H1 (cell line): ENCODE measurements around the gene ERP44. TPM values are rescaled to one million over a fixed set of nuclear protein-coding genes. Genes with fewer than 3 reads are reported as not detected.

Experiments
- CTCF ChIA-PET: fragments of 300-600 bp; sonication (Branson Sonifier 250); formaldehyde crosslinking; loops from one replicate; lab custom pipeline; 2021; ENCODE audit not compliant: partially characterized antibody; lab: Charles Lee
- POLR2A ChIA-PET: fragments of 300-600 bp; sonication (Branson Sonifier 250); formaldehyde crosslinking; loops from one replicate; lab custom pipeline; 2021; ENCODE audit warnings: inconsistent platforms; ENCODE audit not compliant: partially characterized antibody; lab: Charles Lee
- DNase-seq, 2 experiments: peaks; one replicate each; pipeline versions ENCODE4 v3.0.0 to v3.0.0-alpha.2; 2010 to 2022; ENCODE audit warnings: low spot score in 2 of 2, low read depth in 1 of 2, mixed read lengths in 1 of 2
- FAIRE-seq: peaks from 2 replicates; lab custom pipeline; 2011; peaks lifted over from hg19 to GRCh38; lab: Jason Lieb, UNC
- H2AFZ ChIP-seq: 2 replicates; pipeline ENCODE4 v1.8.1; 2012; ENCODE audit warnings: low read length, inconsistent platforms
- H2AK5ac ChIP-seq: 2 replicates; pipeline ENCODE4 v1.6.1; 2013; ENCODE audit warnings: low read depth, low read length
- H2BK120ac ChIP-seq: replicated peaks from 2 replicates; pipeline ENCODE3; 2013; ENCODE audit warnings: low read depth, low read length, inconsistent platforms
- H2BK12ac ChIP-seq: 2 replicates; pipeline ENCODE4 v1.6.1; 2013; ENCODE audit warnings: low read depth, low read length
- H2BK15ac ChIP-seq: 2 replicates; pipeline ENCODE4 v1.6.1; 2013; ENCODE audit warnings: low read length
- H2BK20ac ChIP-seq: 2 replicates; pipeline ENCODE4 v1.6.1; 2013; ENCODE audit warnings: low read length
- H2BK5ac ChIP-seq: 2 replicates; pipeline ENCODE4 v1.6.1; 2013; ENCODE audit warnings: low read depth, low read length
- H3K14ac ChIP-seq: 2 replicates; pipeline ENCODE4 v1.6.1; 2013; ENCODE audit warnings: inconsistent platforms; ENCODE audit not compliant: insufficient read length
- H3K18ac ChIP-seq: 2 replicates; pipeline ENCODE4 v1.6.1; 2013; ENCODE audit warnings: low read length; ENCODE audit errors: extremely low read depth
- H3K23ac ChIP-seq: 2 replicates; pipeline ENCODE4 v1.6.1; 2013; ENCODE audit warnings: inconsistent platforms; ENCODE audit not compliant: insufficient read length
- H3K23me2 ChIP-seq: 2 replicates; pipeline ENCODE4 v1.6.1; 2013; ENCODE audit warnings: low read depth, low read length
- H3K27ac ChIP-seq: 2 replicates; pipeline ENCODE4 v1.6.1; 2011; ENCODE audit warnings: low read depth, low read length, inconsistent platforms
- H3K27me3 ChIP-seq, 4 experiments: replicated peaks in 1 of 4; 1 replicate in 1 of 4; 2 replicates in 3 of 4; pipeline versions ENCODE4 v1.6.1 to v1.8.1; 2011 to 2013; ENCODE audit warnings: low read length in 3 of 4, mild to moderate bottlenecking in 3 of 4, inconsistent platforms in 2 of 4, mixed read lengths in 2 of 4, moderate library complexity in 1 of 4; ENCODE audit not compliant: control insufficient read depth in 3 of 4, insufficient read depth in 3 of 4; ENCODE audit errors: extremely low read depth in 1 of 4
- H3K36me3 ChIP-seq, 4 experiments: 2 replicates each; pipeline versions ENCODE4 v1.6.1 to v1.8.1; 2011 to 2013; ENCODE audit warnings: mild to moderate bottlenecking in 4 of 4, low read length in 3 of 4, moderate library complexity in 2 of 4, control low read depth in 1 of 4, inconsistent platforms in 1 of 4; ENCODE audit not compliant: insufficient read depth in 4 of 4, control insufficient read depth in 2 of 4
- H3K4ac ChIP-seq: replicated peaks from 2 replicates; pipeline ENCODE3; 2013; ENCODE audit warnings: low read length, low read depth, mixed read lengths, inconsistent platforms; ENCODE audit not compliant: insufficient read length
- H3K4me1 ChIP-seq, 4 experiments: replicated peaks in 1 of 4; 1 replicate in 1 of 4; 2 replicates in 3 of 4; pipeline versions ENCODE4 v1.6.1 to v1.8.1; 2011 to 2013; ENCODE audit warnings: low read length in 3 of 4, inconsistent platforms in 2 of 4, mixed read lengths in 1 of 4; ENCODE audit not compliant: insufficient read depth in 4 of 4, control insufficient read depth in 3 of 4
- H3K4me2 ChIP-seq, 2 experiments: 2 replicates each; pipeline versions ENCODE4 v1.6.1 to v1.8.1; 2011 to 2013; ENCODE audit warnings: low read depth in 2 of 2, low read length in 2 of 2, control low read depth in 1 of 2, inconsistent platforms in 1 of 2, mild to moderate bottlenecking in 1 of 2; ENCODE audit not compliant: insufficient read depth in 1 of 2
- H3K4me3 ChIP-seq, 4 experiments: fragments of 200-600, 300-600 bp in 1 of 4; sonication (generic), shearing (Covaris generic), sonication (Bioruptor Twin) in 1 of 4; 2 replicates each; pipeline versions ENCODE4 v1.5.1 to v1.8.1; 2011 to 2016; ENCODE audit warnings: low read length in 4 of 4, low read depth in 3 of 4, control low read depth in 2 of 4, inconsistent platforms in 2 of 4, mild to moderate bottlenecking in 2 of 4, mixed read lengths in 1 of 4, moderate library complexity in 1 of 4; ENCODE audit not compliant: insufficient read depth in 2 of 4; ENCODE audit errors: extremely low read depth in 1 of 4
- H3K56ac ChIP-seq: replicated peaks from 2 replicates; pipeline ENCODE3; 2013; ENCODE audit warnings: low read depth, mild to moderate bottlenecking, mixed read lengths, low read length, inconsistent platforms; ENCODE audit not compliant: insufficient read length
- H3K79me1 ChIP-seq: 2 replicates; pipeline ENCODE4 v1.6.1; 2013; ENCODE audit warnings: low read depth, low read length, control low read depth
- H3K79me2 ChIP-seq, 2 experiments: 2 replicates each; pipeline versions ENCODE4 v1.6.1 to v1.8.1; 2012 to 2013; ENCODE audit warnings: low read length in 2 of 2, mild to moderate bottlenecking in 2 of 2, inconsistent platforms in 1 of 2; ENCODE audit not compliant: insufficient read depth in 2 of 2, control insufficient read depth in 1 of 2
- H3K9ac ChIP-seq, 4 experiments: replicated peaks in 1 of 4; 1 replicate in 1 of 4; 2 replicates in 3 of 4; pipeline versions ENCODE4 v1.6.1 to v1.8.1; 2011 to 2013; ENCODE audit warnings: low read depth in 3 of 4, low read length in 3 of 4, control low read depth in 2 of 4, mild to moderate bottlenecking in 2 of 4, moderate library complexity in 2 of 4, inconsistent platforms in 1 of 4; ENCODE audit errors: extremely low read depth in 1 of 4
- H3K9me3 ChIP-seq, 2 experiments: 2 replicates each; pipeline versions ENCODE4 v1.6.1 to v1.8.1; 2012 to 2013; ENCODE audit warnings: mild to moderate bottlenecking in 2 of 2, moderate library complexity in 2 of 2, control low read depth in 1 of 2, inconsistent platforms in 1 of 2, low read depth in 1 of 2, low read length in 1 of 2, mixed read lengths in 1 of 2; ENCODE audit not compliant: insufficient read depth in 2 of 2
- H4K20me1 ChIP-seq, 2 experiments: replicated peaks in 1 of 2; 2 replicates each; pipeline versions ENCODE3 to v1.8.1; 2011 to 2013; ENCODE audit warnings: inconsistent platforms in 2 of 2, low read length in 2 of 2, mild to moderate bottlenecking in 1 of 2; ENCODE audit not compliant: insufficient read depth in 2 of 2, control insufficient read depth in 1 of 2
- H4K5ac ChIP-seq: 2 replicates; pipeline ENCODE4 v1.6.1; 2013; ENCODE audit warnings: low read length, low read depth, mixed read lengths, inconsistent platforms; ENCODE audit not compliant: insufficient read length
- H4K8ac ChIP-seq: 2 replicates; pipeline ENCODE4 v1.8.0; 2013; ENCODE audit warnings: mild to moderate bottlenecking, moderate library complexity, low read length, inconsistent platforms; ENCODE audit not compliant: insufficient read depth; ENCODE audit errors: extremely low read depth
- H4K91ac ChIP-seq: replicated peaks from 2 replicates; pipeline ENCODE3; 2013; ENCODE audit warnings: low read length, mixed read lengths, inconsistent platforms; ENCODE audit not compliant: insufficient read length
- MAFK ChIP-seq: IDR thresholded peaks from 2 replicates; pipeline ENCODE4 v1.6.1; 2012; ENCODE audit warnings: low read depth, mild to moderate bottlenecking, improper control_type of control experiment, low read length
- RNF2 ChIP-seq: fragments of 200-900, 300-1000 bp; sonication (generic); IDR thresholded peaks from 2 replicates; pipeline ENCODE4 v1.7.1; 2016; ENCODE audit warnings: borderline replicate concordance, low read depth, mild to moderate bottlenecking, antibody characterized with exemption, low read length; ENCODE audit not compliant: poor library complexity, severe bottlenecking; ENCODE audit errors: missing control alignments
- SP1 ChIP-seq: IDR thresholded peaks from 2 replicates; pipeline ENCODE4 v1.6.1; 2011; ENCODE audit warnings: low read depth, low read length
- WGBS, 2 experiments: shearing (Covaris generic) in 1 of 2; methylation state at CpG; one replicate each; pipeline versions ENCODE4 v1.1.6 to v1.1.7; 2013 to 2015; ENCODE audit warnings: low lambda C conversion rate in 2 of 2, mixed read lengths in 2 of 2, inconsistent platforms in 1 of 2, low coverage in 1 of 2, missing lambda C conversion rate in 1 of 2; ENCODE audit not compliant: insufficient replicate concordance in 2 of 2, insufficient coverage in 1 of 2, insufficient read length in 1 of 2; ENCODE audit errors: extremely low coverage in 1 of 2, missing lambda C conversion rate in 1 of 2; 5-methylcytosine and 5-hydroxymethylcytosine counted together
- polyA plus RNA-seq, 7 experiments: library from polyadenylated mRNA; depleted of rRNA in 3 of 7; stranded (reverse) in 5 of 7; unstranded in 2 of 7; fragments of >200 nt in 5 of 7; fragments of 200-250 nt in 2 of 7; gene quantifications; 1 replicate in 5 of 7; 2 replicates in 1 of 7; 4 replicates in 1 of 7; pipeline versions ENCODE4 v1.2.1 to v1.2.3, GENCODE V29; 2011 to 2013; ENCODE audit warnings: missing spikeins in 2 of 7, mixed read lengths in 2 of 7
- total RNA-seq: library from RNA; stranded (reverse); fragmentation: NEBNext Ultra II Directional; extraction: Animal tissue kit (Norgen Biotek cat#: 25700); gene quantifications from 2 replicates; pipeline ENCODE4 v1.2.1, GENCODE V29; 2021

ERP44 gene
- total and polyA plus RNA-seq, 2 of the 8 experiments (the other 6 are each of a cell fraction or from before 2014, with no cell fraction given): 5.7 to 15.6 TPM

DNA sequence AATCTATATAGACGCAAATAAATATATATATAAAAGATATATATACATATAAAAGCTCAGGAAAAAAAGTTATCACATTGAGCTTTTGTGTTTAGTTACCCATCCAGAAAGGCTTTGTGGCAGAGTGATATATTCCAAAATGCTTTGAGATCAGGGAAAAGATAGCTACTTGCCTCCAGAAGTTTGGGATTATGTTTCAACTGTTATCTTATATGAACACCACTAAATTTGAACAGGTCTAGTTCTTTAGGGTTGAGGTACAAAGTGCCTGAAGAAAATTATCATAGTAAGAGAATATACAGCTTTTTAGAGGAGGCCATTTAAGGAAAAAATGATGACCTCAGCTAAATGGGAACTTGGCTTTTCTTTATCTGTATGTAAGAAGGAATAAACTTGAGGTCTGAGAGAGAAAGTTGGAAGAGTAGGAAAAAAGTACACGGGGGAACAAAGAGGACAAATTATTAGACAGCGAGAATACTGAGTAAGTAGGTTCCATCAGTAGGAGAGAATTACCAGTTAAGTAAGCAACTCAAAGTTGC lies 2.4 kb downstream of the ERP44 start:
- H3K14ac ChIP-seq: no peak overlapping the region
- H3K27me3 ChIP-seq: no peaks in the 10 kb centered on the region
- no peak overlapping the region for H4K5ac ChIP-seq
- no peak overlapping the region for H3K4me2 ChIP-seq
- H2AK5ac ChIP-seq: no peak overlapping the region
- no peak overlapping the region for H2BK20ac ChIP-seq
- H3K9me3 ChIP-seq: no peaks in the 10 kb centered on the region
- peaks cover 0 to 5% (median 3%) of the 10 kb centered on the region in 4 experiments; a peak in 3 of 7 replicates for H3K4me1 ChIP-seq
- peaks cover 0 to 8% of the 10 kb centered on the region in 2 experiments for H4K20me1 ChIP-seq
- H4K91ac ChIP-seq: no peak overlapping the region
- DNase-seq (no peak), FAIRE-seq (no peak)
- H3K79me1 ChIP-seq: no peaks in the 10 kb centered on the region
- no peak overlapping the region for H2BK5ac ChIP-seq
- TF ChIP-seq SP1: no peak
- peak; percentile 89 for TF ChIP-seq MAFK
- no peak for TF ChIP-seq RNF2
- H3K4me3 ChIP-seq: no peak overlapping the region
- no peak overlapping the region for H3K18ac ChIP-seq
- ChIA-PET CTCF (interaction anchor here (1.0 kb wide), 1 partner anchor 69 kb away, joined by 4 read pairs; no protein-coding TSS in a partner anchor), POLR2A (no interaction called here)
- H2BK120ac ChIP-seq: no peak overlapping the region
- H2AFZ ChIP-seq: no peak overlapping the region
- no peak overlapping the region for H3K27ac ChIP-seq
- no peak overlapping the region for H2BK12ac ChIP-seq
- no peaks in the 10 kb centered on the region for H3K36me3 ChIP-seq
- H3K23me2 ChIP-seq: peaks cover 9% of the 10 kb centered on the region
- no peak overlapping the region for H3K4ac ChIP-seq
- WGBS, 2 experiments: 89% methylated on average over 3 of the region's 3 CpGs; no CpG with 5 or more reads in 1 of the 2 experiments
- H3K56ac ChIP-seq: no peak overlapping the region
- H4K8ac ChIP-seq: no peak overlapping the region
- peaks cover 0 to 49% of the 10 kb centered on the region in 2 experiments; a peak in 2 of 4 replicates for H3K79me2 ChIP-seq
- no peak overlapping the region for H3K23ac ChIP-seq
- no peak overlapping the region for H2BK15ac ChIP-seq
- H3K9ac ChIP-seq: no peak overlapping the region
